ENCODE results near the gene HOOK2. TPM values are rescaled to one million over a fixed set of nuclear protein-coding genes. Genes with fewer than 3 reads are reported as not detected.

Gene HOOK2
- total and polyA plus RNA-seq, 2 experiments from 2014 or later, result 56.9 to 86.4 TPM

- H3K27me3 Mint-ChIP-seq (ENCODE audit: insufficient read depth, low read depth, poor library complexity), result peaks cover 9% of the 10 kb centered on the region
- H3K4me1 Mint-ChIP-seq, result peaks cover 16% of the 10 kb centered on the region
- Histone ChIP-seq H3F3A (replicated peaks; ENCODE audit: low read depth) (peaks cover 10% of the 10 kb centered on the region; the same call in 1 of the 2 replicates), H3K9me2 (ENCODE audit: insufficient read depth) (no peaks in the 10 kb centered on the region), H2AFZ (no peak within 1 kb of the TSS), H3K4me3 (peak within 1 kb of the TSS; percentile 57), H3K27me3 (ENCODE audit: insufficient read depth) (no peaks in the 10 kb centered on the region), H3K36me3 (ENCODE audit: insufficient read depth) (no peaks in the 10 kb centered on the region; the same call in 1 of the 2 replicates), H3K27ac (ENCODE audit: low read depth) (peak within 1 kb of the TSS; percentile 41; the same call in 1 of the 2 replicates), H3K4me1 (ENCODE audit: insufficient read depth) (peaks cover 7% of the 10 kb centered on the region; the same call in 1 of the 2 replicates), H3K4me2 (peak within 1 kb of the TSS; percentile 93), H4K20me1 (replicated peaks; ENCODE audit: insufficient read depth) (peaks cover 16% of the 10 kb centered on the region), H3K79me2 (replicated peaks; ENCODE audit: insufficient read depth) (peaks cover 33% of the 10 kb centered on the region)
- H3K36me3 Mint-ChIP-seq (ENCODE audit: low read depth), result peaks cover 25% of the 10 kb centered on the region
- ATAC-seq, result peak; percentile 90
- DNase-seq (ENCODE audit: low spot score), result peak; percentile 100
- H3K27ac Mint-ChIP-seq, result peak within 1 kb of the TSS; percentile 99
- H3K4me3 Mint-ChIP-seq, result peak within 1 kb of the TSS; percentile 100
- TF ChIP-seq EZH2 (IDR thresholded peaks at IDR 0.05; ENCODE audit: low read depth, unreplicated experiment), result no peak
- no peak for TF ChIP-seq ZNF114 (CRISPR knock-in tag; IDR thresholded peaks at IDR 0.05)
- TF ChIP-seq ZNF462 (CRISPR knock-in tag; IDR thresholded peaks at IDR 0.05), result no peak
- no peak for TF ChIP-seq ZNF331 (CRISPR knock-in tag; IDR thresholded peaks at IDR 0.05; ENCODE audit: low read depth)
- TF ChIP-seq REST (IDR thresholded peaks at IDR 0.05; ENCODE audit: unreplicated experiment), result no peak
- TF ChIP-seq, protein P1, sequence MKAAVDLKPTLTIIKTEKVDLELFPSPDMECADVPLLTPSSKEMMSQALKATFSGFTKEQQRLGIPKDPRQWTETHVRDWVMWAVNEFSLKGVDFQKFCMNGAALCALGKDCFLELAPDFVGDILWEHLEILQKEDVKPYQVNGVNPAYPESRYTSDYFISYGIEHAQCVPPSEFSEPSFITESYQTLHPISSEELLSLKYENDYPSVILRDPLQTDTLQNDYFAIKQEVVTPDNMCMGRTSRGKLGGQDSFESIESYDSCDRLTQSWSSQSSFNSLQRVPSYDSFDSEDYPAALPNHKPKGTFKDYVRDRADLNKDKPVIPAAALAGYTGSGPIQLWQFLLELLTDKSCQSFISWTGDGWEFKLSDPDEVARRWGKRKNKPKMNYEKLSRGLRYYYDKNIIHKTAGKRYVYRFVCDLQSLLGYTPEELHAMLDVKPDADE (IDR thresholded peaks at IDR 0.05), result peak; percentile 54; the same call in 1 of the 2 replicates
- no peak for TF ChIP-seq JUNB (IDR thresholded peaks at IDR 0.05; ENCODE audit: unreplicated experiment)
- no peak for TF ChIP-seq EZH2phosphoT487 (IDR thresholded peaks at IDR 0.05; ENCODE audit: unreplicated experiment)
- TF ChIP-seq STAT1 (IDR thresholded peaks at IDR 0.05; ENCODE audit: unreplicated experiment), result no peak
- no peak for TF ChIP-seq CTCF (conservative IDR thresholded peaks at IDR 0.05; ENCODE audit: low read depth in 2 of 2)
- no peak for TF ChIP-seq NANOG (IDR thresholded peaks at IDR 0.05; ENCODE audit: borderline replicate concordance)
- 0 out of 2 replicates have a peak, but pooled peaks have one; percentile 33 for TF ChIP-seq CREB1 (CRISPR knock-in tag; IDR thresholded peaks at IDR 0.05; ENCODE audit: low read depth)
- peak; percentile 43 for TF ChIP-seq POLR2AphosphoS5 (IDR thresholded peaks at IDR 0.05; ENCODE audit: low read depth)
- H3K9me3 Mint-ChIP-seq, result no peaks in the 10 kb centered on the region
These were observed 38.1 kb downstream of the HOOK2 start, which contains the start of gene GET3 for GRCh38 chr19:12736995-12737834. GET3 (plus strand) TSS chr19:12737497; CDS start chr19:12737506, 9 bp downstream.
